Head of caudate nucleus (tissue), 42 donors: ENCODE results near the gene NXPE1.

Experiments
- DNase-seq, 42 donors: peaks; one replicate each; pipeline versions ENCODE4 v3.0.0 to v3.0.0-alpha.2; 2020 to 2021; ENCODE audit warnings: mixed read lengths in 7 of 42
- intact Hi-C: fragments of 100-400 bp; cut with DNase I; formaldehyde crosslinking; loops from one replicate; pipeline ENCODE4 v1.15.0; 2022

The NXPE1 gene

GRCh38 chr11:114566276-114566675, 6.6 kb upstream of the NXPE1 start:
- no peak for DNase-seq
- intact Hi-C loops: no loop called here

DNA sequence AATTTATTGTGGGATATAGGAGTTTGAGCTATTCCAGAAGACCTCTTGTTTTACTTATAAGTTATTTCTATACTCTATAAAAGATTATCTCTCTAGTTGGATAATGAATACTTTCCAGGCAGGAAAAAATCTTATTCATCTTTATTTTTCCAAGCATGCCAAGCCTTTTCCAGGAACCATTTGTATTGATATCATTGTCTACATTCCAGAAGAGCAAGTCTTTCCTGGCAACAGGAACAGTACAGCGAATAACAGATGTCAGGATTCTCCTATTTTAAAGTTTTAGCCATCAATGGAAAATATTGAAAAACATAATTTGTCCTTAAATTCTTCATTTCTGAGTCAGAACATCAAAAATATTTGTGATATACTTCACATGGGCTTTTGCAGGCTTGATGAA, 5.2 kb upstream of the NXPE1 start:
- intact Hi-C loops: no loop called here
- no peak for DNase-seq

DNA sequence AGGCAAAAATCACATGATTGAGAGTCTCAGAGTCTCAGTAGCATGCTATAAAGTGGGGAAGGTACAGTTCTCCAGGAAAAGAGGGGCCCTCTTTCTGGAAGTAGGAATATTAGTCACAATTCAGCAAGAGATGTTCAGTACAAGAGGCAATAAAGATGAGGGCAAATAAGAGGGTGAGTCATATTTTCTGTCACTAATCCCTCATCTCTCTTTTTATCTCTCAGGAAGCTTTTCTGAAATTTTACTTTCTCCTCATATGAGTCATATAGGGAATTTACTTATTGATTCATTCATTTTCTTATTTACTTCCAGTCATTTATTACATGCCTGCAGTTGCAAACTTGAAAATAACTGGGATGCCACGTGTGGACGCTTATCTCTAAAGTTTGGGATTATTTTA, 3.4 kb upstream of the NXPE1 start:
- no peak for DNase-seq
- intact Hi-C loops: no loop called here

GRCh38 chr11:114562166-114562916, 2.7 kb upstream of the NXPE1 start:
- no peak for DNase-seq
- intact Hi-C loops: no loop called here

- DNase-seq: no peak
- intact Hi-C loops: no loop called here
Measured at GRCh38 chr11:114556135-114556534, 3.5 kb downstream of the NXPE1 start.

DNA sequence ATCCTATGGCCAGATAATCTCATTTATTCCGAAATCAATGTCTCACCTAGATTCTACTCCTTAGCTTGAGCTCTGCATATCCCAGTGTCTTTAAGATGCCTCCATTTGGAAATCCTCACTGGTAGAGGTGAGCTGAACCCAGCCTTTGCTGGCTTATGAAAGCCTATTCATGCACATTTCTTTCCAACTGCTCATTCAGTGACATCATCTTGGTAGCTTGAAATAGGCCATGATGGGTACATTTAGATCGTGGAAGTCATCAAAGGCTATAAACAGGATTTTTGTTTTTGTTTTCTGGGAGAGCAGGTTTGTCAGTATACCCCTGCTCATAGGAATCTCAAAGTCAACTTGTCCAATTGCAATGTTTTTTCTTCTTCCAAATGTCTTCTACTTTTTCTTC, 6.0 kb downstream of the NXPE1 start:
- intact Hi-C loops: no loop called here
- no peak for DNase-seq

DNA sequence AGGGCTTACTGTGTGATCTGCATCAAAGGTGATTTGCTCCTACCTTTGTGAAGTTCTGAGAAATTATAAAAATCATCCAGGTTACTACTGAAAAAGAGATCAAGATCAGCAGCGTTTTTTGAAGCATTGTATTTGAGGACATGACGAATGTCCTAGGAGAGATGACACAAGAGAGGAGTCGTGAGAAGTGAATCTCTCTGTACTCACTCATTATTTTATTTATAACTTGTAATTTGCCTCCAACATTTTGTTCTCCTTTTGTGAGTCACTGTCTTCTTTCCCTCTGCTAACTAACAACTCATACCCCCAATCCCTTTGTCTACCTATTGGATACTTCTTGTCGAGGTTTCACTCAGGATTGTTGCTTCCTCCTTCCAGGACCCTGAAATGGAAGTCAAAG, 8.6 kb downstream of the NXPE1 start:
- DNase-seq: no peak
- intact Hi-C loops: no loop called here

GRCh38 chr11:114525682-114526081, 34.0 kb downstream of the NXPE1 start:
- intact Hi-C loops: no loop called here
- no peak for DNase-seq

DNA sequence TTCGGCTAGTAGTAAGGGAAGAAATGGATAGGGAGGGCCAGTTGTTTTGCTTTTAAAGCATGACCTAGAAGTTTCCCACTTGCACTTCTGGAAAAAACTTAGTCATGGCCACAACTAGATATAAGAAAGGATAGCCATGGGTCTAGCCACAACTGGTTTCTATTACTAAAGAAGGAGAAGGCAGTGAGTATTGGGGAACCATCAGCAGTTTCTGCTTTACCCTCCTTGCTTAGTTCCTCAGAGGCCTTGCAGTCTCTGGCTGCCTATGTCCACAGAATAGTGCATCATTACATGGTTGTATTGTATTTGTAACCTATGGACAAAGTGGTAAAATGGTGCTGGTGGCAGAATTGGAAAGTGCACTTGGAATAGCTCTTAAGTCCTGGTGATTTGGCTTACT, 35.6 kb downstream of the NXPE1 start:
- intact Hi-C loops: no loop called here
- DNase-seq: no peak

DNA sequence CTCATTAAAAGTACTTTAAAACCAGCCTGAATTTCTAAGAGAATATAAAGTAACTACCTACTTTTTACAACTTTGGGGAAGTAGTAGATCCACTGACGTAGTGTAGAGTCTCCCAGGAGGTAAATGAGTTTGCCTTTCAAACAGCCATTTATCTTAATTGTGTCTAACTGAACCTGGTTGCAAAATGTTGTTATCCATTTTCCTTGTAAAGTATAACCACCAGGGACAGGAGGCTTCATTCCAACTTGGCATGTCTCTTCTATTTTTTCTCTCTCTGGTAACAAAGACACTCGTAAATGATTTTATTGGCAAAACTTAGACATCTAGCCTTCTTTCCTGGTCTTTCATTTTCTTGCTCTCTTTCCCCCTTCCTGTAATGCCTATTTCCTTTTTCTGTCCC, 36.9 kb downstream of the NXPE1 start:
- no peak for DNase-seq
- intact Hi-C loops: no loop called here

DNA sequence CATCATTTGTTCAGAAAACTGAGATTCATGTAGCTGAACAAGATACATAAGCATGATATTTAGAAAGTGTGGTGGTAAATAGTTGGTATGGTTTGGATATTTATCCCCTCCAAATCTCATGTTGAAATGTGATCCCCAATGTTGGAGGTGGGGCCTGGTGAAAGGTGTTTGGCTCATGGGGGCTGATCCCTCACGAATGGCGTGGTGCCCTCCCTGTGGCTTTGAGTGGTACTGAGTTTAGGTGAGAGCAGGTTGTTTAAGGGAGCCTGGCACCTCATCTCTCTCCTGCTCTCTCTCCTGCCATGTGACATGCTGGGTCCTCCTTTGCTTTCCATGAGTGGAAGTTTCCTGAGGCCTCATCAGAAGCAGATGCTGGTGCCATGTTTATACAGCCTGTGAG, 48.1 kb downstream of the NXPE1 start:
- intact Hi-C loops: no loop called here
- DNase-seq: no peak

DNA sequence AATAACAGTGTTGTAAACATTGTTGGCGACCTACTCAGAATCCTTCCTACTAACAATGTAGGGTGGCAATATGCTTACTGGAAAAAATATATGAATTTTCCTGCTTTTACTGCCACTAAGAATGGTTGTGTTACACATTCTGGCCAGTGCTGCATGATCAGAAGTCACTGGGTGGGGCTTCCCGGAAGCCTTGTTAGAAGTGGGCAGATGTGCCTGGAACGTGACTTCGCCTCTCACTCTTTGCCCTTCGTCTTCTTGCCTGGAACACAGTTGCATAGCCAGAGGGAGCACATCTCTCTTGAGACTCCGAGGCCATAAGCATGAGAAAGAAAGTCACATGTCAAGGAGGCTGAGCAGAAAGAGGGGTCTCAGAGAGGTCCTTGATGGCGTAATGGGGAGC, 48.6 kb downstream of the NXPE1 start:
- intact Hi-C loops: no loop called here
- no peak for DNase-seq

DNA sequence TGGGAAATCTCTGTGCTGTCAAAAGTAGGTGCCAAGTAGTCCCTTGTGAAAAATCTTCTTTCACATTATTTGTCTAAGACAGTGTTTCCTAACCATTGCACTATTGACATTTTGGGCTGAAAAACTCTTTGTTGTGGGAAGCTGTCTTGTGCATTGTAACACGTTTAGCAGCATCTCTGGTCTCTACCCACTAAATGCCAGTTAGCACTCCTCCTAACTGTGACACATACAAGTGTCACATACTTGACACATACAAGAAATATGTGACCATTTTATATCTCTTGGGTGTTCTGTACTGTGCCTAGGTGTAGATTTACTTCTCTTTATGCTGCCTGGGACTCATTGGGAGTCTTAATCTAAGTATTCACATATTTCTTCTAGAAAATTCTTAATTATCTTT, 57.8 kb downstream of the NXPE1 start:
- DNase-seq: no peak
- intact Hi-C loops: no loop called here

DNA sequence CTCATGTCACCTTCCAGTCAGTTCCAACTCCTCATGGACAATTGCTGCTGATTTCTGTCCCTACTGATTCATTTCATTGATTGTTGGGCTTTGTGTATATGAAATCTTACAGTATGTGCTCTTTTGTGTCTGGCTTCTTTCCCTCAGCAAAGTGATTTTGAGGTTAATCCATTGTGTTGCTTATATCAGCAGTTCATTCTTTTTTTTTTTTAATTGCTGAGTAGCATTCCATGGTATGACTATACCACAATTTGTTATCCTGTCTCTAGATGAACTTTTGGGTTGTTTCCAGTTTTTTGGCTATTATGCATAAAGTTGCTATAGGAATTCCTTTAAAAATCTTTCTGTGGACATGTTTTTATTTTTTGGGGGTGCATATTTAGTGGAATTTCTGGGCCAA, 59.9 kb downstream of the NXPE1 start:
- intact Hi-C loops: no loop called here
- DNase-seq: no peak

DNA sequence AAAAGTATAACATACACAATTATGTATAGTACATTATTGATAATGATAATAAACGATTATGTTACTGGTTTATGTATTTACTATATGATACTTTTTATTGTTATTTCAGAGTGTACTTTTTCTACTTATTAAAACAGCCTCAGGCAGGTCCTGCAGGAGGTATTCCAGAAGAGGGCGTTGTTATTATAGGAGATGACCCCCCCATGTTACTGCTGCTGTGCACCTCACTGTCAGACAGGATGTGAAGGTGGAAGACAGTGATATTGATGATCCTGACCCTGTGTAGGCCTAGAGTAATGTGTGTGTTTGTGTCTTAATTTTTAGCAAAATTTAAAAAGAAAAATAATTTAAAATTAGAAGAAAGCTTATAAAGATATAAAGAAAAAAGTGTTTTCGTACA, 62.8 kb downstream of the NXPE1 start:
- intact Hi-C loops: no loop called here
- no peak for DNase-seq

DNA sequence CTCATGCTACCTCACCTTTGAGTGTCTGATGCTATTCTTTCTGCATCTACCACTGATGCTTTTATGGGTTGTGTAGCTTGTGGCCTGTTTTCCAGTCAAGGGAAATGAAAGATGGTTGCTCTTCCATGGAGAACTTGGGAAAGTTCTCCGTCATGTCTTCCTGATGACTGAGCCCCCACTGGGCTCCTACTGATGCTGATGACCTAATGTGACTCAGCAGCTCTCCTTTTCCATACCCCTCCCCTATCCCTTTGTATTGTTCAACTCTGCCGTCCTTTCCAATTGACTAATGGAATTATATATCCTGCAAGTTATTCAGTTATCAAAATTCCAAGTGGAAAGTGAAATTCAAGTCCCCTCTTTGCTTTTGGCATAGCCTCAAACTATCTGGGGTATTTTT, 75.8 kb downstream of the NXPE1 start:
- intact Hi-C loops: no loop called here
- DNase-seq: no peak

DNA sequence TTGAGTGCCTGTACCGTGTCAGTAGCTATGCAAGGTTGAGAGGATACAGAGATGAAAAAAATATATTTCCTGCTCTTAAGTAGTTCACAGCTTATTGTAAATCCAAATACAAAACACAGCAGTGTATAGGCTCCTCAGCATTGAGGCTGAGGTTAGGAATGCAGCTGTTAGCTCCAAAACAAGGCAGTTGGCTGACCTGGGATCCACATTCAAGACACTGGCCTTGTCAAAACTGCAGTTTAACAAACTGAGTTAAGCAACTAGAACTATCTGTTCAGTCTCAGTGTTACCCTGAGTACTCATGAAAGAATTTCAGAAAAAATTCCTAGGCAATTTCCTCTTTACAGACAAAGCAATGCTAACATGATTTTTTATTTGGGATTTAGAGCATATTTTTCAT, 77.6 kb downstream of the NXPE1 start:
- no peak for DNase-seq
- intact Hi-C loops: no loop called here

GRCh38 chr11:114479331-114479730, 80.3 kb downstream of the NXPE1 start:
- intact Hi-C loops: no loop called here
- DNase-seq: no peak

GRCh38 chr11:114478768-114479167, 80.9 kb downstream of the NXPE1 start:
- intact Hi-C loops: no loop called here
- DNase-seq: no peak

DNA sequence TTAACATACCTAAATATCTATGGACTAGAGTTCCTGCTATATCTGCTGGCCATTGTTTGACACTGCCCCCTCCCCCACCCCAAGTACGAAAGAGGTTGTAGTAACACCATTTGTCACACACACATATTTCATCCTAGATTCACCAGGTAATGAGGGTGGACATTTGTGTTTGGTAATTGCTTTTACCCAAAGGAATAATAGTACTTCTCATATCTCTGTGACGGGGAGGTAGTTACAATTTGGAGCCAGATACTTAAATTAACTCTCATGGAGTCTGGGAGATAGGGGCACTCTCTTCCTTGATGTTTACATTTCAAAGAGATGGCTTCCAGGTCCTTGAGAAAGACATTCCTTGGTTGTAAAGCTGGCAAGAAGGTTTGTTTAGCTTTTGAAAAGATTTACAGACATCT, 81.7 kb downstream of the NXPE1 start:
- no peak for DNase-seq
- intact Hi-C loops: no loop called here

GRCh38 chr11:114472661-114473060, 87.0 kb downstream of the NXPE1 start:
- intact Hi-C loops: no loop called here
- DNase-seq: no peak
